Rectal smooth muscle tissue (tissue), 1 donor: ENCODE measurements around the gene DOCK4.

Experiments used
- H3K27ac ChIP-seq: one replicate; pipeline ENCODE4 v1.7.0; 2013; ENCODE audit warnings: low read depth, low read length, inconsistent platforms
- H3K27me3 ChIP-seq: one replicate; pipeline ENCODE4 v1.7.0; 2013; ENCODE audit warnings: low read length; ENCODE audit not compliant: control insufficient read depth, insufficient read depth
- H3K36me3 ChIP-seq: one replicate; pipeline ENCODE4 v1.7.0; 2013; ENCODE audit warnings: low read length; ENCODE audit not compliant: control insufficient read depth, insufficient read depth
- H3K4me1 ChIP-seq: one replicate; pipeline ENCODE4 v1.7.0; 2013; ENCODE audit warnings: low read length; ENCODE audit not compliant: control insufficient read depth, insufficient read depth
- H3K4me3 ChIP-seq: one replicate; pipeline ENCODE4 v1.7.0; 2013; ENCODE audit warnings: low read length
- H3K9ac ChIP-seq: one replicate; pipeline ENCODE4 v1.7.0; 2013; ENCODE audit warnings: low read length

Gene DOCK4

DNA sequence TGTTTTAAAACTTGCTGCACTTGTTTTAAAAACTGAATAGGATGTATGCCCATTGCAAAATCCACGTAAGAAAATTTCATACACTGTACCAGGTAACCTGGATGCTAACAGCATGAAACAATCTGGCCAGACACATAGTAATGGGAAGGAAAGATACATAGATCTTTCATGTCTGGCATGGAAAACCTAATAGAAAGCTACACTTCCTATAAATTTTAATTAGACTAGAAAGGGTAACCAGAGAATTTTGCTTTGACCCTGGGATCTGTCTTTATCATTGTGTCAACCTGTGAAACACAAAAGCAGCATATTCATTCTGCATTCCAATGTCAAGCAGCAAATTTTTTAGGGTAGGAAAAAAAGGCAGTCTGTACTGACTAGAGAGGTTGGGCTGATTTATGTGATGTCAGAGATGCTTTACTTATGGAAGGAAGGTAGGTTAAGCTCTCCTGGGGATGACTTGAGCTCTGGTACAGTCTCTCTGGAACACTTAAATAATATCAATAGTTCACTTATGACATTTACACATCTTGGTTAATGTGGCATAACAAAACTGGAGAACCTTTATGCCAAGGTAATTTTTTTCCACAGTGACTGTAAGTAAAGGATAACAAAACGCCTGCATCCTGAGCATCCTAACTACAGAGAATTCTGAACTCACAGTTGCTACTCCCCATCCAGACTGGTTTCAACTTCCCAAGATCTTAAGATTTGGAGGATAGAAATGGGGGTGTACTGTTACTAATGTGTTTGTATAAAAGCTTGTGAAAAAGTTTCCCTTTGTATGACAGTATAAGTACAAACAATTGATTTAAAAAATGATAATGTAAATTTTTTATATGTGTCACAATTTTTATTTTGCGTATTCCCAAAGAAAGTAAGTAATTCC lies 44.7 kb downstream of the DOCK4 start:
- no peak overlapping the region for H3K27ac ChIP-seq
- no peak overlapping the region for H3K4me3 ChIP-seq
- H3K36me3 ChIP-seq = no peaks in the 10 kb centered on the region
- no peaks in the 10 kb centered on the region for H3K27me3 ChIP-seq
- H3K4me1 ChIP-seq = peaks cover 7% of the 10 kb centered on the region
- no peak overlapping the region for H3K9ac ChIP-seq

DNA sequence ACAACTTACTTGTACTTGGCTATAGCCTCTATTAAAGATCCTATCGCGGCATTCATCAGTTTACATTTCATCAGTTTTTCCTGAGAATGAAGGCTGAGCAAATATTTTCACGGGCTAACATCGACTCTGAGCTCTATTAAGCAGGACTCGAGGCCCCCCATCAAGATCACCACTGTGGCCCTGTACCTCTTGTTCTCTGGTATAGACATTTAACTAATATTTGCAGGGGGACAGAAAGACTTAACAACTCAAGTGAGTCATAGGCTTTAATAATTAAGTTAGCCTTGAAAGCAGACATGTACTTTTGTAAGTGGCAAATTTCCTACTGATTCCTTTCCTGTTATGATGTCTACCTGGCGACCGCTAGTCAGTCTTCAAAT lies 45.4 kb downstream of the DOCK4 start:
- Histone ChIP-seq H3K4me1 (peaks cover 7% of the 10 kb centered on the region), H3K27ac (no peak overlapping the region), H3K9ac (no peak overlapping the region), H3K36me3 (no peaks in the 10 kb centered on the region), H3K4me3 (no peak overlapping the region), H3K27me3 (no peaks in the 10 kb centered on the region)

DNA sequence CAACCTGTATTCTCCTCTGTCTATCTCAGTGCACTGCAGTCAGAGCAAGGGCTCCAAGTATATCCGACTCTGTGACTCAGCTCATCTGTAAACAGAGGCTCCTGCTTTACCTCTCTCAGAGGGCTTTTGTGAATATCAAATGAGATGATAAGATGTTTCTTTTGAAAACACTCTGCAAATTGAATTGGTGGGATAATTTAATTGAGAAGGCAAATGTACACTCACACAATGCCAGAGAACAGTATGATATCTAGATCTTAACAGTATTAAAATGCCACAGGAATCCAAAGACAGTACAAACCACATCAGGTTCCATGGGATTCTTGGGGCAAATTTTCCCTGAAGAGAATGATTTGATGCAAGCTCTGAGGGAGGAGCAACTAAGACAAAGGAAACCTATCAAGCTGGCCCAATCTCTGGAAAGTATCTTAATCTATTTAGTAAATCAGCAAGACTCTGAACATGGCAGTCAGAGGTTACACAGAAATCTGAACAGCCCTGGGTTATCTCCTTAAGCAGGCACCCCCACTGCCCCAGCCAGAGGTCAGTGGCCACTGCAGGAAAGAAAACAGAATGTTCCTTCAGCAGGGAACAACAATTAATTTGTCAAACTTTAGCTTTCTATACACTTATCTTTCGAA lies 45.9 kb downstream of the DOCK4 start:
- Histone ChIP-seq H3K27me3 (no peaks in the 10 kb centered on the region), H3K27ac (no peak overlapping the region), H3K9ac (no peak overlapping the region), H3K4me1 (peaks cover 7% of the 10 kb centered on the region), H3K36me3 (no peaks in the 10 kb centered on the region), H3K4me3 (no peak overlapping the region)

DNA sequence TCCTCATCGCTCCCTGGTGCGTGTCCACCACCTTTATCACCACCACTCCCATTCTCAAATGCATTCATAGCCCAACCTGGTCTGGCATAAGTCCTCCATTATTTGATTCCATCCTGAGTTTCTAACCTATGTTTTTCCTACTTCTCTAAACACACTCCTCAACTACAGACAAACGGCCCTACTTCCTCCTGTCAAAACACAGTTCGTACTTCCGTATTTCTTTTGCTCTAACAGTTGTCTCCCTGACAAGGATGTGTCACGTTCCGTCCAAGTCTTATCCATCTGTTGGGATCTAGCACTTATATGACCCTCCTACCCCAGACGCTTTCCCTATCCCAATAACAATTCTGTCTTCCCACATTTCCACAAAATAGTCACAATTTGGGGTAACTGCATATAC lies 46.8 kb downstream of the DOCK4 start:
- peaks cover 7% of the 10 kb centered on the region for H3K4me1 ChIP-seq
- no peaks in the 10 kb centered on the region for H3K27me3 ChIP-seq
- H3K4me3 ChIP-seq = no peak overlapping the region
- H3K36me3 ChIP-seq = no peaks in the 10 kb centered on the region
- H3K27ac ChIP-seq = no peak overlapping the region
- H3K9ac ChIP-seq = no peak overlapping the region

DNA sequence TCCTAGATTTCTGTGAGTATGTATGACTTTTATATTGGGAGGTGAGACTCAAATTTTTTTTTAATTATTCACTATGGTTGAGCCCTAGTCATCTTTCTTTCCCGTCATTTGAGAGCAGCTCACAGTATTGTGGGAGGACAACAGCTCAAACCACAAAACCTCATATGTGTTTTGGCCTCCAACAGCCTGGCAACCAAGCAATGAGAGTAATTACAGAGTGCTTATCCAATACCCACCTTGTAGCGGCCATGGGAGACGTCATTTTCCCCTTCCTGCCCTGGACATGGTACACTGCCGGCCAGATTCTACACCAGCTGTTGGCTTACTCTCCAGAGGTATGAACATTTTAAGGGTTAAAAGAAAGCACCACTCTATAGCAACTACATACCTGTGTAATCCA lies 49.1 kb downstream of the DOCK4 start:
- no peak overlapping the region for H3K27ac ChIP-seq

DNA sequence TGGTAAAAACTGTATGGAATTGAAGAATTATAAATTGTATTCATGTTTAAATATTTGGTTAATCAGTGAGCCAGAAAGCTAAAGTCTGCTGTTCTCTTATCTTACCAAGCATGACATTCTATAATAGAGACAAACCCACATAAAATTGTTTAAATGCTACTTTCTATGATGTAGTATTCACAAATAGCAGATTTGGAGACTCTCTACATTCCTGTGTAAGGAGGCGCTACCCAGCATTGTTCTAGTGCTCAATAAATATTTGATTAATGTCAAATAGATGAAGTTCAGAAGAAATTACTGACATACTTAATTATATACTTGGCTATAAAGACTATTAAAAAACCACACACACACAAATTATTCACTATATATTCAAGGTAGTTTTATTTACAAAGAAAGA lies 49.8 kb downstream of the DOCK4 start:
- Histone ChIP-seq H3K4me1 (peaks cover 7% of the 10 kb centered on the region), H3K36me3 (no peaks in the 10 kb centered on the region)

More for the DNA sequence above, 49.1 kb downstream of the DOCK4 start:
- Histone ChIP-seq H3K4me3 (no peak overlapping the region), H3K4me1 (peaks cover 7% of the 10 kb centered on the region), H3K36me3 (no peaks in the 10 kb centered on the region), H3K27me3 (no peaks in the 10 kb centered on the region), H3K9ac (no peak overlapping the region)

DNA sequence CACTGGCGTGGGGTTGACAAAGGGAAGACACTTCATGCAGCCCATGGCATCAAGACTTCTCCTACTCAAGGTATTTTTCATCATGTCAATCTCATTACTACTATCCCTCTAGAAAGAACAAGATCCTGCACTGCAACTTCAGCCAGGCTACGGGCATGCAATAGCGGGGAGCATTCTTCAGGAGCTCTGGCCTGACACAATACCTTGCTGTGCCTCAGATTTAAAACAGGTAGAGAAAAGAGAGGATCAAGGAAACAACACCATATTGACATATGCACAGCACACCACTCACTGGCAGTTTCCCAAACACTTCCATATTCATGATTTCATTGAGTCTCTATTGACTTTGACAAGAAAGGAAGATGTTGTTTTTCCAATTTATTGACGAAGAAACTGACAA lies 51.5 kb downstream of the DOCK4 start:
- H3K36me3 ChIP-seq = no peaks in the 10 kb centered on the region
- no peaks in the 10 kb centered on the region for H3K27me3 ChIP-seq
- no peak overlapping the region for H3K9ac ChIP-seq
- no peak overlapping the region for H3K4me3 ChIP-seq
- no peak overlapping the region for H3K27ac ChIP-seq
- H3K4me1 ChIP-seq = no peaks in the 10 kb centered on the region

More for the DNA sequence above, 49.8 kb downstream of the DOCK4 start:
- H3K27me3 ChIP-seq = no peaks in the 10 kb centered on the region
- H3K27ac ChIP-seq = no peak overlapping the region
- H3K9ac ChIP-seq = no peak overlapping the region
- H3K4me3 ChIP-seq = no peak overlapping the region

DNA sequence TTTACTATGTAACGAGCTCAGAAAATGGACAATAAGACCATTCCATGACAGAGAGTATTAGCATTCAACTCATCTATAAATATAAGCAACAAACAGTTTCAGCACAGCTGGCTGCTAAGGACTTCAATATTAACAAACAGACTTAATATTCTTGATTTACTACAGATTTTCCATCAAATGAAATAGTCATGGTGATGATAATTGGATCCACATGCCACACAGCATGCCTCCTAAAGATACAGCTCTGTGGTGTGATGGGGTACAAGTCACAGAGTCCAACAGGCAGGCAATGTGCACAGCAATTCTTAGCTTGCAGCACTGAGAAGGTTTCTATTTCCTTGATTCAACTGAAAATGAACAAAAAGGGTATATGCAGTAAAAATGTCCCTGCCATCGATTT lies 54.0 kb downstream of the DOCK4 start:
- Histone ChIP-seq H3K4me3 (no peak overlapping the region), H3K27ac (no peak overlapping the region), H3K27me3 (no peaks in the 10 kb centered on the region), H3K9ac (no peak overlapping the region), H3K36me3 (no peaks in the 10 kb centered on the region), H3K4me1 (no peaks in the 10 kb centered on the region)

DNA sequence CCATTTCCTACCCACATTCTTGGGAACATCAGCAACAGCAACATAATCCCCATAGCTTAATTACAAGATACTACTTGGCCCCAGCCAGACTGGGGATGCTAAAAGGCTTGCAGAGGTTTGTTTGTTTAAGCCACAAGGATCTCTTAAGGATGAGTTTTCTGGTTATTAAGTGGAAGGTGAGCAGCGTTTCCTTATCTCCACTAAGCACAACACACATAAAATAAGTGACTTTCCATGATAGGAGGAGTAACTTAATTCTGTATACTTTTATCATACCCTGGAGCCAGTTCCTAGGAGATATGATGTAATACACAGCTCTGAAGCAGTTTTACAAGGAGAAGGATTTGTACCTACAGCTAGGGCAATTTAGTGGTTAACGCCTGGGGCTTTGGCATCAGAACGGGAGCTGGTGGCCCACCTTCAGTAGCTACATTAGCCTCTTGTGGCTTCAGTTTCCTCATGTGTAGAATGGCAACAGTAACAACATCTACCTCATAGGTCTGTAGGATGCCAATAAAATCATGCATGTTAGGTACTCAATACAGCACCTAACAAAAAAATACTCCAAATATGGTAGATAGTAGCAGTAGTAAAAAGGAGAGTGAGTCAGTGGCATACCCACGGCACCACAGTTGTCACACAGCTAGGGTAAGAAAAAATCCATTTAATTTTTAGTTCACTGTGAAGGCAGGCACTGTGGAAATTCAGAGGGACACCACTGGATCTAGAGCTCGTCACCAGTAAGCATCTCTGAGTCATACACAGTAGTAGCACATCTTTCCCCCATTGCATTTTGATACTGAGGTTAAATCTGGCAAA lies 55.2 kb downstream of the DOCK4 start:
- Histone ChIP-seq H3K36me3 (no peaks in the 10 kb centered on the region), H3K9ac (no peak overlapping the region), H3K27ac (no peak overlapping the region), H3K4me1 (no peaks in the 10 kb centered on the region), H3K4me3 (no peak overlapping the region), H3K27me3 (no peaks in the 10 kb centered on the region)

DNA sequence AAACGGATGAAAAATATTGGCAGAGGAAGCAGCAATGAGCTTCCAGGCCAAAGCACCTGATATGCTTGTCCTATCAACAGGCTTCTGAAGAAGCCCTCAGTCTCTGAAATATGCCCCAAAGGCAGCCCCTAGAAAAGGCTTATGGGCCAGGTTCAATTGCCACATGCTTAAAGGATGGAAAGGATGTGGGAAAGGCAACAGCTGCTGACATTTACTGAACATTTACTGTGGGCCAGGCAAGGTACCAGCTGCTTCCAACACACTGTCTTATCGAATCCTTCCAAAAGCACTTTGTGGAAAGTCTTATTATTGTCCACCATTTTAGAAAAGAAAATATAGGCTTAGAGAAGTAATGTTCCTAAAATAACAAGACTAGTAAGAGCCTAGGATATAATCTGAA lies 56.5 kb downstream of the DOCK4 start:
- no peak overlapping the region for H3K27ac ChIP-seq
- H3K36me3 ChIP-seq = no peaks in the 10 kb centered on the region
- no peaks in the 10 kb centered on the region for H3K27me3 ChIP-seq
- H3K9ac ChIP-seq = no peak overlapping the region
- H3K4me3 ChIP-seq = no peak overlapping the region
- H3K4me1 ChIP-seq = no peaks in the 10 kb centered on the region

DNA sequence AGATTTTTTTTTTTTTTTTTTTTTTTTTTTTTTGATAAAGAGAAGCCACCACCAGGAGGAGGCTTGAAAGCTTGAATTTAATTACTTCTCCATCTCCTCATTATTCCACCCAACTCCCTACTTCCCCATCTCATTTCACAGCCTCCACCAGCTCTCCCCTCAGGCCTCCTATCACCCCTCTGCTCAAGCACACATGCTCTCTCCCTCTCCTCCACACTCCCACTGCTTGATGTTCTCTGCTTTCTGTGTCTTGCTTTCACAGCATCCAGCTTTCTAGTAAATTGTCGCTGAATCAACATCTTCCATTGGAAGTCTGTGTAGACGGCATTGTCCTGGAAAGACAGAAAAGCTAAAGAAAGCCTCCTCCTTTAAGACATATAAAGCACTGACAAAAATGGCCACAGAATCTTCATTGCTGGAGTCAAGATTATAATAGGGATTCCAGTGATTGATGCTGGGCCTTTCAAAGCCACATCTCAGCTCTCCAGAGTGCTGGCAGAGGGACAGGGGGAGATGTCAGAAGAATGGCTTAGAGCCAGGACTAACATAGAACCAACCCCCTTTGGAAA lies 58.3 kb downstream of the DOCK4 start:
- Histone ChIP-seq H3K36me3 (no peaks in the 10 kb centered on the region), H3K27me3 (no peaks in the 10 kb centered on the region), H3K9ac (no peak overlapping the region), H3K4me1 (peaks cover 3% of the 10 kb centered on the region), H3K27ac (no peak overlapping the region), H3K4me3 (no peak overlapping the region)

DNA sequence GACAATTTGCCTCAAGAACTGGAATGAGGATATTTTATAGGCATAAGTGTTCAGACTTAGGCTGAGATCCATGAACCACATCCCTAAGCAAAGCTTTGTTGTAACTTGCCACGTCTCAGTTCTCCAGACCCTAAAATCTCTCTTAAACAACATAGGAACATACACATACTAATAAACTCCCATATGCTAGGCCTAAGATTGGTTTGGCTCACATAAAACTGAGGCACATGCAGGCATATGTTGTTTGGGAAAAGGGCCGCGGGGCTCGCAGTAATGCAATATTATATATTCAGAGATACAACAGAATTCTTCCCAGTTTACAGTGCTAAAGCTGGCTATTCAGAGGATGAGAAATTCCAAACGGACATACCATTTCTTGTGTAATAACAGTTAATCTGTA lies 61.0 kb downstream of the DOCK4 start:
- no peaks in the 10 kb centered on the region for H3K27me3 ChIP-seq
- peaks cover 3% of the 10 kb centered on the region for H3K4me1 ChIP-seq
- H3K9ac ChIP-seq = no peak overlapping the region
- no peak overlapping the region for H3K27ac ChIP-seq
- H3K4me3 ChIP-seq = no peak overlapping the region
- H3K36me3 ChIP-seq = no peaks in the 10 kb centered on the region
